GM10266 (cell line): ENCODE measurements around the gene CELA1.

Source experiments
- DNase-seq: peaks from one replicate; pipeline ENCODE4 v3.0.0; 2012; ENCODE audit errors: extremely low spot score
- TF ChIP-seq, protein P1 (sequence below): IDR thresholded peaks from 2 replicates; pipeline ENCODE4 v1.5.1; 2012; ENCODE audit warnings: mild to moderate bottlenecking, low read depth; ENCODE audit not compliant: control insufficient read depth, insufficient read depth; ENCODE audit errors: missing control alignments

The CELA1 gene

DNA sequence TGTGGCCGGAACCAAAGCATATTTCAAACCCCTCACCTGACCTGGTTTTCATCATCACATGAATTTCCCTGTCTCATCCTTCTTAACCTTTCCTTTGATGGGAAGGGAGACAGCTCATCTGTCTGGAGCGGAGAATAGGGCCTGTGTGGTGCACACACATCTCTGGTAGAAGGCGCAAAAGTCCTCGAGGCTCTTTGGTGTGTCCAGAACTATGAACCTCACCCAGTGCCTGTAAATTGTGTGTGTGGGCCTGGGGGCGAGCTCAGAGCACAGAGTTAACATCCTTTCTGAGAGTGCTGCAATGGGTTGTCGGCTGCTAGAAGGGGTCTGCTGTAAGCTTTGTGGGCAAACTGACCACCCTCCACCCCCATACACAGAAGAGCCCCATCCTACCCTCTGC is 44.0 kb upstream of the CELA1 start:
- DNase-seq: no peak

DNA sequence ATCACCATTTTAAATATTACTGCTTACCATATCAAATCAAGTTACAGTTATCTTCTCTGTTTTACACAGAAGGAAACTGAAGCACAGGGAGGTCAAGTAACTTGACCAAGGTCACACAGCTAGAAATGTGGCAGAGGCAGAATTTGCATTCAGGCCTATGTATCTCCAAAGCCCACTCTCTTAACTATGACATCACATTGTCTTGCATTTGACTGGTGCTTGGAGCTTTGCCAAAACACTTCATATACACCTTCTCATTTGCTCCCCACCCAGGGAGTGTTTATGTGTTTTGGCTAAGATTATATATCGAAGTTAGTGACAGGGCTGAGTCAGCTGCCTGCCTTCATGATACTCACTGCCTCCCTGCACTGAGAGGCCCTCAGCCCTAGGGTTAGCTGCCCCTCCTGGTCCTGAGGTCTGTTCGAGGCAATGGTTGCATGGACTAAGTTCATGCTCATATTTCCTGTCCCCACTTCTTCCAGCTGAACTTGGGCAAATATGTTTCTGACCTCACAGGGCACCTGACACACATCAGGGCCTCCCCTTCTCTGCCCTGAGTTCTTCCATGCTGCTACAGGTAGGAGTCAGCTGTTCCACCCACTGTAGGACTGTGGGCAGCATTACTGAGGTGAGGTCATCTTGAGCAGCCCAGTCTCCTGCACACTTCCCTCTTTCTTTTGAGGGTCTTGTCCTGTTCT is 43.0 kb upstream of the CELA1 start:
- DNase-seq: peak; percentile 55
- TF ChIP-seq, protein P1, sequence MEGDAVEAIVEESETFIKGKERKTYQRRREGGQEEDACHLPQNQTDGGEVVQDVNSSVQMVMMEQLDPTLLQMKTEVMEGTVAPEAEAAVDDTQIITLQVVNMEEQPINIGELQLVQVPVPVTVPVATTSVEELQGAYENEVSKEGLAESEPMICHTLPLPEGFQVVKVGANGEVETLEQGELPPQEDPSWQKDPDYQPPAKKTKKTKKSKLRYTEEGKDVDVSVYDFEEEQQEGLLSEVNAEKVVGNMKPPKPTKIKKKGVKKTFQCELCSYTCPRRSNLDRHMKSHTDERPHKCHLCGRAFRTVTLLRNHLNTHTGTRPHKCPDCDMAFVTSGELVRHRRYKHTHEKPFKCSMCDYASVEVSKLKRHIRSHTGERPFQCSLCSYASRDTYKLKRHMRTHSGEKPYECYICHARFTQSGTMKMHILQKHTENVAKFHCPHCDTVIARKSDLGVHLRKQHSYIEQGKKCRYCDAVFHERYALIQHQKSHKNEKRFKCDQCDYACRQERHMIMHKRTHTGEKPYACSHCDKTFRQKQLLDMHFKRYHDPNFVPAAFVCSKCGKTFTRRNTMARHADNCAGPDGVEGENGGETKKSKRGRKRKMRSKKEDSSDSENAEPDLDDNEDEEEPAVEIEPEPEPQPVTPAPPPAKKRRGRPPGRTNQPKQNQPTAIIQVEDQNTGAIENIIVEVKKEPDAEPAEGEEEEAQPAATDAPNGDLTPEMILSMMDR: no peak

More for the DNA sequence above, 44.0 kb upstream of the CELA1 start:
- TF ChIP-seq, protein P1: no peak

DNA sequence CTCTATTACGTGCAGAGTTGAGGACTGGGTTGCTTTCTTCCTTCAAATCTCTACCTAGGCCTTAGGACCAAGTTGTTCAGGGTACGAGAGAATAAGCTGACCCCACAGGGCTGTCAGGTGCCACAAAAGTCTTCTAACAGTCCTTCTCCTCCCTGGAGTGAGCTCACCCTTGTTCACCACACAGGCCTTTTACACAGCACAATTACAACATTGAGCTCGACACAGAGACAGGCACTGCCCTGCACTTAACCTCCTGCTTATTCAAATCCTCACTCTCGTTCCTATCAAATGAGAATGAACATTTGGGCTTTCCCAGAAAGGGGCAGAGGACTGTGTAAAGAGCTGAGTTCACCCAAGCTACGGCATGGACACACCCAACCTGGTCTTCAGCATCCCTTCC is 42.4 kb upstream of the CELA1 start:
- TF ChIP-seq, protein P1: no peak
- DNase-seq: no peak

DNA sequence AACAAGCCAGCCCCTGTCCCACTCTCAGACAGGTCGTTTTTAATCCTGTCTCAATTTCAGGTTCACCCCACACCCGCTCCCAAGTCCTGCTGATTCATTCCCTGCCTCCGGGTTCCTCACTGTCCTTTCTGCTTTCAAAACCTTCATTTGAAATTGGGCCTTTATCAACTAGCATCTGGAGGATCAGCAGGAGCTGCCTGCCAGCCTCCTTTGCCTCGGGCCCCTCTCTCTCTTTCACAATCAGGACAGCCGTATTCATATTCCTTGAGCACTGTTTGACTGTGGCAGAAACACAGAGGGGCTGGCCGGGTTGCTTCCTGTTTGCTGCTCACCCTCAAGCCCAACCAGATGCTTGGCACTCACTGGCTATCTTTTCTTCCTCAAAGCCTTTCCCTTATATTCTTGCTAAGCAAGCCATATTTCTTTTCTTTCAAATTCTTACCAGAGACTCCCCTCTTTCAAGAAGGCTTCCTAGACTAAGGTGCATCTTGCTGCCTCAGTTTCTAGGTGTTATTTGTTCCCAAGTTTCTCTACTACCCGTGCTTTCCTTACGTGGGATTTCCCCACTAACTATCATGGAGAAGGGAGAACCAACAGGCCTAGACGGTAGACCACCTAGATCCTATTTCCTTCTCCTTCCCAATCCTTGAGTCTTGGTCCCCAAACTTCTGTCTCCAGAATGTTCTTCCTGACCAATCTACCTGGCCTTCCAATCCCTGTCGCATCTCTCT is 41.8 kb upstream of the CELA1 start:
- TF ChIP-seq, protein P1: no peak
- DNase-seq: no peak

DNA sequence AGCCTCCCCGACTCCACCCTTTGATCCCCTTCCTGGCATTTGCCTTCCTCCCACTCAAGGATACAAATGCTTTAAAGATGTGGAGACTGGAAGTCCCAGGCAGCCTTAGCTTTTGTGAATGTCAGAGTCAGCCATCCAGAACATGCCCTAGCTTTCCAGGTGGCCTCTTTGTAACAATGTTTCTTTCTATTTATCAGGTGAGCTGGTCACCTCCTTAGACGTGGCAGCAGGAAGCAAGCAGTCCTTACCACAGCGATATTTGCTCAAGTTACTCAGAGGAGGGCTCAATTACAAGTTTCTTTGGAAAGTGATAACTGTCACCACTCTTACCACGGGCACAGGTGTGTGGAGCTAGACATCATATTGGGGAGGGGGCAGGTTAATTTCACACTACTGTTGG is 39.9 kb upstream of the CELA1 start:
- TF ChIP-seq, protein P1: no peak
- no peak for DNase-seq

DNA sequence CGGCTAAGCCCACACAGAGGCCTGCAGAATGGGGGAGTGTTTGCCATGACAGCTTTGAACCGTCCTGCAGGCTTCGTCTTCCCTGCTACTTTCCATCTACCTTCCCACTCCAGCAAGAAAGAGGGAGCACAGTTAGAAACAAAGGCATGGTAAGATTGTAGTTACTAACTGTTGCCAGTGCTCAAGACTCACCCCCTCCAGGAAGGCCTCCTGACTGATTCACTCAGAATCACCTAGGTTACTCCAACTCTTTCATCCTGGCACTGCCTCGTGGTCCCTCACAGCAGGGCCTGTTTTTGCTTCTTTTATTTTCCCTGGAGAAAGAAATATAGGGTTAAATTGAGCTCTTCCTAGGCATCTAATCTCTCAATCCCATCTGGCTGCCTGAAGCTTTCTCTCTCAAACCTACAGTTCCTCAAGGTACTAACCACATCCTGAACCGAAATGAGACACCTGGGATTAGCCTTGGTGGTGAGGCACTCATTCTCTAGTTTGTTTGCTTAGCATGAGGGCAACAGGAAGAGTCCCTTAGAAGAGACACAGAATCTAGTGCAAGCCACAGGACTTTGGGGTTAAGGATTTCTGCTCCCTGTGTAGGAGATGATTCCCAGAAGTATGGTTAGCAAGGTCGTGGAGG is 36.9 kb upstream of the CELA1 start:
- DNase-seq: no peak
- TF ChIP-seq, protein P1: no peak

DNA sequence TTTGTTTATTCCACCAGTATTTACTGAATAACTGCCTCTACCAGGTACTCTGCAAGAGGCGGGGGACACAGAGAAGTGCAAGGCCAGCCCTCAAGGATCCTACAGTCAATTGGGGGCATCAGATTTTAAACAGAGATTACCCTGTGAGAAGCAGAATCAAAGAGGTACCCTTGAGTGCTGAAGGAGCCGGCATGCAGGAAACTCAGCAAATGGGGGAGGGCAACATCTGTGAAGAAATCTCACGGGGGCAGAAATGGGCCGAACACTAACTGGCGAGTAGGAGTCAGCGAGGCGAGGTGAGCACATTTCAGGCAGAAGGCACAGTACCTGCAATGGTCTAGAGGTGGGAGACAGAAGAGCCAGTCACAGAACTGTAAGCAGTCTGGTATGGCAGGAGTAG is 35.7 kb upstream of the CELA1 start:
- TF ChIP-seq, protein P1: no peak
- DNase-seq: no peak
